Peyer's patch (tissue), 4 donors: ENCODE data around the gene KCNIP4. TPM values are rescaled to one million over a fixed set of nuclear protein-coding genes. Genes with fewer than 3 reads are reported as not detected.

Source experiments
- DNase-seq, 3 donors: peaks; one replicate each; pipeline ENCODE4 v3.0.0-alpha.2; 2017 to 2019
- H3K27ac ChIP-seq, 4 donors: fragments of 200-600 bp; sonication (generic); one replicate each; pipeline ENCODE4 v1.5.1; 2016 to 2019
- H3K27me3 ChIP-seq, 2 donors: fragments of 200-600 bp; sonication (generic); one replicate each; pipeline ENCODE4 v1.5.1; 2019
- H3K36me3 ChIP-seq, 3 donors: fragments of 200-600 bp; sonication (generic); one replicate each; pipeline ENCODE4 v1.5.1; 2016 to 2019
- H3K4me1 ChIP-seq, 4 donors: fragments of 200-600 bp; sonication (generic); one replicate each; pipeline ENCODE4 v1.5.1; 2016 to 2019
- H3K4me3 ChIP-seq, 4 donors: fragments of 200-600 bp; sonication (generic); 1 replicate in 3 of 4; 2 replicates in 1 of 4; pipeline ENCODE4 v1.5.1; 2016 to 2019; ENCODE audit warnings: mild to moderate bottlenecking in 1 of 4
- H3K9me3 ChIP-seq, 4 donors: fragments of 200-600 bp; sonication (generic); one replicate each; pipeline ENCODE4 v1.5.1; 2016 to 2019; ENCODE audit warnings: mild to moderate bottlenecking in 1 of 4
- POLR2A ChIP-seq, 2 donors: fragments of 450-650 bp; IDR thresholded peaks; one replicate each; pipeline ENCODE4 v1.5.1; 2017; ENCODE audit warnings: antibody characterized with exemption in 2 of 2, mild to moderate bottlenecking in 2 of 2, moderate library complexity in 2 of 2
- total RNA-seq, 4 donors: library from RNA; depleted of rRNA; stranded (reverse); fragments of >200 nt; gene quantifications; one replicate each; pipeline ENCODE4 v1.1.0, GENCODE V29; 2016
- TF ChIP-seq, protein P1 (sequence below), 6 experiments: fragments of 450-650 bp in 4 of 6; fragments of 200-600 bp in 2 of 6; sonication (generic) in 1 of 6; IDR thresholded peaks; one replicate each; pipeline ENCODE4 v1.5.1; 2017 to 2019; ENCODE audit warnings: antibody characterized with exemption in 6 of 6, mild to moderate bottlenecking in 3 of 6, moderate library complexity in 1 of 6

Gene KCNIP4
- total RNA-seq, 4 donors from 2014 or later = 2.8 TPM; not detected in 3

DNA sequence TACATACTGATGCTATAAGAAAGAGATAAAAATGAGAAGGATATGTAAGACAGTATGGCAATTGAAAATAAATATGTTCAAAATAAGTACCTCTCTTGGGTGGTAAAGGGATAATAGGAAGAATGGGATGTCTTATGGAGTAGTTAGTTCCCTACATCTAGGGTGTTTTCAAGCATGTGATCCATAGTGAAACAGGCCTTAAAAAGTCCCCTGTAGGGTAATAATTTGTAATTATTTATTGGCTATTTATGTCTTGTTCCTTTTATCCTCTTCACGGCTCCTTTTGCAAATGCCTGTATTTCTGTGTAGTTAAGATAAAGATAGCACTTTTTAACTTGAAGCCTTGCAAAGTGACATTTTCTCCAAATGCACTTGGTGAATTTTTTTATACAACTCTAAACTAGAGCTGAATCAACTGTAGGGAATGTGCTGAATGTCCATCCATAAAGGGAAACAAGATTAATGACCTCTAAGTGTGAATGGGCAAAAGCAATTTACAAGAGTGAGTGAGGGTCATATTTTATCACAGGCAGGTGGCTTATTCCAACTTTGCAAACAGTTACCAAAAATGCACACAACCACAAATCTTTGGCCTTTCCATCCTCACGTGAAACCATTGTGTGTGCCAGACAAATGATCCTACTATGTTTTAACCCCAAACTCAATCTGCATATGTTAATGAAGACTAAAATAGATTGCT, 299.0 kb downstream of the KCNIP4 start:
- H3K4me1 ChIP-seq = no peaks in the 10 kb centered on the region
- H3K4me3 ChIP-seq = no peak overlapping the region
- H3K36me3 ChIP-seq = no peaks in the 10 kb centered on the region
- H3K9me3 ChIP-seq = no peaks in the 10 kb centered on the region
- H3K27ac ChIP-seq = no peak overlapping the region
- TF ChIP-seq POLR2A (IDR thresholded peaks at IDR 0.05) = no peak
- TF ChIP-seq, protein P1, sequence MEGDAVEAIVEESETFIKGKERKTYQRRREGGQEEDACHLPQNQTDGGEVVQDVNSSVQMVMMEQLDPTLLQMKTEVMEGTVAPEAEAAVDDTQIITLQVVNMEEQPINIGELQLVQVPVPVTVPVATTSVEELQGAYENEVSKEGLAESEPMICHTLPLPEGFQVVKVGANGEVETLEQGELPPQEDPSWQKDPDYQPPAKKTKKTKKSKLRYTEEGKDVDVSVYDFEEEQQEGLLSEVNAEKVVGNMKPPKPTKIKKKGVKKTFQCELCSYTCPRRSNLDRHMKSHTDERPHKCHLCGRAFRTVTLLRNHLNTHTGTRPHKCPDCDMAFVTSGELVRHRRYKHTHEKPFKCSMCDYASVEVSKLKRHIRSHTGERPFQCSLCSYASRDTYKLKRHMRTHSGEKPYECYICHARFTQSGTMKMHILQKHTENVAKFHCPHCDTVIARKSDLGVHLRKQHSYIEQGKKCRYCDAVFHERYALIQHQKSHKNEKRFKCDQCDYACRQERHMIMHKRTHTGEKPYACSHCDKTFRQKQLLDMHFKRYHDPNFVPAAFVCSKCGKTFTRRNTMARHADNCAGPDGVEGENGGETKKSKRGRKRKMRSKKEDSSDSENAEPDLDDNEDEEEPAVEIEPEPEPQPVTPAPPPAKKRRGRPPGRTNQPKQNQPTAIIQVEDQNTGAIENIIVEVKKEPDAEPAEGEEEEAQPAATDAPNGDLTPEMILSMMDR (IDR thresholded peaks at IDR 0.05) = no peak
- no peak for DNase-seq
- H3K27me3 ChIP-seq = no peaks in the 10 kb centered on the region

DNA sequence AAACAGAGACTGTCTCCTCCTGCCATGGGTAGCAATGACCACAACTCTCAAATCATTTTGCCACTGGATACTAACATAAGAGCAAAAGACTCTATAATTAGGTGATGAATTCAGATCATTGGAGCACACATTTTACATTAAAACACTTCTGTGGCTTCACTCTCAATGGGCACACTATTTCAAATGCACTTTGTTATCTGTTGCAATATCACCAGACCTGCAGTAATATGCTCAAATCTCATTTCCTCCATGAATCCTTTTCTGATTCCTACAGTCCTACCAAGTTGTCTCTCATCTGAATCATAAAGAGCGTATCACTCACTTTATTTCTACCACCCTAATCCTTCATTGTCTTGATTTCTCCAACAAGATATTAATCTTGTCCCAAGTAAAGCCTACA, 302.8 kb downstream of the KCNIP4 start:
- Histone ChIP-seq H3K27me3 (no peaks in the 10 kb centered on the region), H3K9me3 (no peaks in the 10 kb centered on the region), H3K36me3 (no peaks in the 10 kb centered on the region), H3K4me3 (no peak overlapping the region), H3K27ac (no peak overlapping the region), H3K4me1 (no peaks in the 10 kb centered on the region)
- DNase-seq = no peak
- no peak for TF ChIP-seq POLR2A (IDR thresholded peaks at IDR 0.05)
- TF ChIP-seq, protein P1 (IDR thresholded peaks at IDR 0.05) = no peak

DNA sequence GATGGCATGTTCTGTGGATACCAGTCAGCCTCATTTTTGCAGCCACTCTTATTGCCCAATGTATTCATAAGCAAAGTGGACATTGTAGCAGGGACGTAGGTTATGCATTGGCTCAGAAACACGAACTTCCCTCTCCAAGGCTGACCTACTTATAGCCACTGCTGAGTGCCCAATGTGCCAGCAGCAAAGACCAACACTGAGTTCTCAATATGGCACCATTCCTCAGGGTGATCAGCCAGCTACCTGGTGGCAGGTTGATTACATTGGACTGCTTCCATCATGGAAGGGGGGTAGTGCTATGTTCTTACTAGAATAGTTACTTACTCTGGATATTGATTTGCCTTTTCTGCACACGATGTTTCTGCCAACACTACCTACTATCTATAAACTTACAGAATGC, 306.9 kb downstream of the KCNIP4 start:
- no peak for TF ChIP-seq POLR2A (IDR thresholded peaks at IDR 0.05)
- TF ChIP-seq, protein P1 (IDR thresholded peaks at IDR 0.05) = no peak
- Histone ChIP-seq H3K36me3 (no peaks in the 10 kb centered on the region), H3K27ac (no peak overlapping the region), H3K4me1 (no peaks in the 10 kb centered on the region), H3K27me3 (no peaks in the 10 kb centered on the region), H3K4me3 (no peak overlapping the region), H3K9me3 (no peaks in the 10 kb centered on the region)
- DNase-seq = no peak

DNA sequence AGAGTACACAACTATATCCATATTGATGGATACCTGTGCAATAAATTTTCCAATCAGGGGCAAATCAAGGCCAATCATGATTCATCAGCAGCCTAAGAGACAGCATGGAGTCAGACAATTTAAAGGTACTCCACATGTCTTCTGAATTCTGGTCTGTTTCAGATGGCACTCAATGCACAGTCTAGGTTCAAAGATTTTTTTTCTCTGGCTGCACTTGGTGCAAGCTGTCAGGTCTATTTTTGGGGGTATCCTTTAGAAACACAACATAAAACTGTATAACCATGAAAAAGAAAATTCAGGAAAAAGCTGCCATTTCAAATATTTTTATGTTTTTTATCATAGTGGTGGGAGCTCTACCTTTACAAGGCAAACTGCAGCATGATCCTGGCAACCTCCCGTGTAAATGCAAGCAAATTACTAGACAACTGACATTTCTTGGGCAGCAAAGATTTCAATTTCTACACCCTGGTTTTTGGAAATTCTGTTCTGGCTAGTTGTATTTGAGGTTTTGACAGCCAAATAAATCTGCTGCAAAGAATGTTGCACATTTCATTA, 310.3 kb downstream of the KCNIP4 start:
- Histone ChIP-seq H3K4me3 (no peak overlapping the region), H3K9me3 (no peaks in the 10 kb centered on the region), H3K36me3 (no peaks in the 10 kb centered on the region), H3K27ac (no peak overlapping the region), H3K4me1 (no peaks in the 10 kb centered on the region), H3K27me3 (no peaks in the 10 kb centered on the region)
- DNase-seq = no peak
- TF ChIP-seq POLR2A (IDR thresholded peaks at IDR 0.05) = no peak
- TF ChIP-seq, protein P1 (IDR thresholded peaks at IDR 0.05) = no peak

DNA sequence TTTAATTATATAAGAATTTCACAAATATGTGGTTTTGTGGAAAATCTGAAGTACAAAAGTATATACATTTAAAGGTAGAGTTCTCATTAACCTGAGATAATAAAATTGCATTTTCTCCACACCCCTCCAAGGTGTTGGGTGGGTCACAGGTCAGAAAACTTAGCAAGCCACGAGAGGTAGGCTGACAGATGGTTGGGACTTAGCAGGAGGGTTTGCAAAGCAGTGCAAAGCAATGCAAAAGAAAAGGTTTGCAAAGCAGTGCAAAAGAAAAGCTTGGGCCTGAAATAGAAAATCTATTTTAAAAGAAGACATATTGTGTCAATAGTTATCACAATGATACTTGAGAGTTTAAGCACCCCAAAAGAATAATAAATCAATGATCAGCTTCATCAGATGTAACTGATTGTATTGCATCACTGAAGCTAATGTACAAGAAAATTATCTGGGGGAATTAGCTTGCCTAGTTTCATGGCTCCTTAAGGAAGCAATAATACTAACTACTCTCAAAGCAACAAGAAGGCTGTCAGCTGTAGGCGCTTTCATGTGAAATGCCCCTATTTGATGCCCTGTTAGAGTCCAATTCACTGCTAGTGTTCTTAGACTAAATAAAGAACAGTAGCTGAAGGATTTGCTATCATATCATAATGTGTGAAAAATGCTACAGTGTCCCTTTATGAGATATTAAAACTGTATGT, 319.5 kb downstream of the KCNIP4 start:
- H3K27me3 ChIP-seq = no peaks in the 10 kb centered on the region
- H3K4me1 ChIP-seq = no peaks in the 10 kb centered on the region
- no peaks in the 10 kb centered on the region for H3K9me3 ChIP-seq
- no peak overlapping the region for H3K27ac ChIP-seq
- H3K36me3 ChIP-seq = no peaks in the 10 kb centered on the region
- H3K4me3 ChIP-seq = no peak overlapping the region
- DNase-seq = no peak
- TF ChIP-seq POLR2A (IDR thresholded peaks at IDR 0.05) = no peak
- TF ChIP-seq, protein P1 (IDR thresholded peaks at IDR 0.05) = no peak
